ENCODE data around the gene SNORC. TPM values are rescaled to one million over a fixed set of nuclear protein-coding genes. Genes with fewer than 3 reads are reported as not detected.

Gene SNORC
- total RNA-seq, 5 donors from 2014 or later (not counting 1 experiment from before 2014, with no cell fraction given) = 0.96 to 4.1 (median 3.2) TPM

GRCh38 chr2:232875256-232876121 lies 5.4 kb downstream of the SNORC start:
- Mint-ChIP-seq H3K36me3 (peaks cover 2% of the 10 kb centered on the region), H3K27ac (no peak overlapping the region), H3K4me1 (peaks cover 0 to 9% (median 7%) of the 10 kb centered on the region in 3 donors), H3K27me3 (peaks cover 14 to 32% of the 10 kb centered on the region in 2 donors), H3K9me3 (no peaks in the 10 kb centered on the region), H3K4me3 (peak overlapping the region; percentile 45 to 64 (median 60))
- Histone ChIP-seq H3K36me3 (ENCODE audit: control insufficient read depth in 2 of 2, extremely low read depth in 1 of 2, insufficient read depth in 1 of 2, low read length in 1 of 2) (no peaks in the 10 kb centered on the region), H3K27ac (ENCODE audit: low read length) (no peak overlapping the region), H3K27me3 (replicated peaks in 1 of 2; ENCODE audit: control insufficient read depth in 2 of 2, extremely low read depth in 1 of 2, insufficient read depth in 2 of 2, low read length in 1 of 2) (peaks cover 0 to 52% of the 10 kb centered on the region in 2 experiments), H3K4me3 (ENCODE audit: control insufficient read depth in 1 of 2, extremely low read depth in 1 of 2, low read length in 1 of 2) (no peak overlapping the region), H3K4me1 (ENCODE audit: control insufficient read depth in 1 of 2, extremely low read depth in 1 of 2, insufficient read depth in 2 of 2, low read length in 2 of 2) (peaks cover 0 to 10% of the 10 kb centered on the region in 2 experiments), H3K9me3 (no peaks in the 10 kb centered on the region)
- ATAC-seq (replicated peaks in 1 of 4) (peak in 1 of 4 experiments; percentile 8), DNase-seq (no peak)
- ChIA-PET CTCF (no interaction called here), POLR2A (no interaction called here)
- WGBS (ENCODE audit: insufficient coverage) = 27% methylated on average over 22 of the region's 37 CpGs

- Mint-ChIP-seq H3K9me3 (no peaks in the 10 kb centered on the region), H3K4me3 (peak overlapping the region in 1 of 3 donors; percentile 64), H3K4me1 (peaks cover 0 to 9% (median 7%) of the 10 kb centered on the region in 3 donors), H3K36me3 (no peaks in the 10 kb centered on the region), H3K27ac (no peak overlapping the region), H3K27me3 (peaks cover 14 to 32% of the 10 kb centered on the region in 2 donors)
- Histone ChIP-seq H3K4me1 (ENCODE audit: control insufficient read depth in 1 of 2, extremely low read depth in 1 of 2, insufficient read depth in 2 of 2, low read length in 2 of 2) (peaks cover 0 to 10% of the 10 kb centered on the region in 2 experiments), H3K4me3 (ENCODE audit: control insufficient read depth in 1 of 2, extremely low read depth in 1 of 2, low read length in 1 of 2) (peak overlapping the region; percentile 26 to 64), H3K27ac (ENCODE audit: low read length) (no peak overlapping the region), H3K27me3 (replicated peaks in 1 of 2; ENCODE audit: control insufficient read depth in 2 of 2, extremely low read depth in 1 of 2, insufficient read depth in 2 of 2, low read length in 1 of 2) (peaks cover 0 to 52% of the 10 kb centered on the region in 2 experiments), H3K9me3 (no peaks in the 10 kb centered on the region), H3K36me3 (ENCODE audit: control insufficient read depth in 2 of 2, extremely low read depth in 1 of 2, insufficient read depth in 1 of 2, low read length in 1 of 2) (no peaks in the 10 kb centered on the region)
- POLR2A ChIA-PET = no interaction called here
- peak in 12 of 35 experiments; percentile 8 to 31 (median 13) for DNase-seq
- peak; percentile 53 to 63 (median 55) for ATAC-seq (replicated peaks in 1 of 4)
- CTCF ChIA-PET = no interaction called here
- under 1% methylated on average over 110 of the region's 119 CpGs for WGBS (ENCODE audit: insufficient coverage)
Observed at GRCh38 chr2:232876161-232876977, 6.3 kb downstream of the SNORC start.

DNA sequence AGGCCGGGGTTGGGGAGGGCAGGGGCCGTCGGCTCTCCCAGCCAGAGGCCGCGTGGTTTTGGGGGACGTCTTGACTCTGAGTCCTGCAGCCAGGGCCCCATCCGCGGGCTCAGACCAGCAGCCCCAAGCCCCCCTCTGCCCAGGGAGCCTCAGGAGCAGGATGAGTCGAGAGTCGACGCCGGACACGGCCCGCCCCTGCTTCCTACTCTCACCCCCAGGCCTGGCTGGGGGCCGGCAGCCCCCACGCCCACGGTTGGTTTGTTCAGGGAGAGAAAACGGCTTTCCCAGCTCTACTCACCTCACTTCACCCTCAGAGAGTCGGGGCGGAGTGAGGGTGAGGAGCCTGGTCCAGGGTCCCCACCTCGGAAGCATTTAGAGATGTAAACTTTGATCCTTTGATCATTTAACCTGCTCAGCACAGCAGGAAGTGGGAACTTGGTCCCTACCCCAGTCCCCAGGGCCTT lies 6.9 kb downstream of the SNORC start:
- CTCF ChIA-PET = no interaction called here
- Mint-ChIP-seq H3K9me3 (no peaks in the 10 kb centered on the region), H3K36me3 (no peaks in the 10 kb centered on the region), H3K27me3 (peaks cover 14 to 32% of the 10 kb centered on the region in 2 donors), H3K27ac (no peak overlapping the region), H3K4me1 (peaks cover 0 to 9% (median 7%) of the 10 kb centered on the region in 3 donors), H3K4me3 (peak overlapping the region in 2 of 3 donors; percentile 28 to 63)
- H3K4me3 ChIP-seq (ENCODE audit: control insufficient read depth in 1 of 2, extremely low read depth in 1 of 2, low read length in 1 of 2) = no peak overlapping the region
- peaks cover 0 to 47% of the 10 kb centered on the region in 2 experiments for H3K27me3 ChIP-seq (replicated peaks in 1 of 2; ENCODE audit: control insufficient read depth in 2 of 2, extremely low read depth in 1 of 2, insufficient read depth in 2 of 2, low read length in 1 of 2)
- peaks cover 0 to 10% of the 10 kb centered on the region in 2 experiments for H3K4me1 ChIP-seq (ENCODE audit: control insufficient read depth in 1 of 2, extremely low read depth in 1 of 2, insufficient read depth in 2 of 2, low read length in 2 of 2)
- DNase-seq = no peak
- H3K9me3 ChIP-seq = no peaks in the 10 kb centered on the region
- no peak overlapping the region for H3K27ac ChIP-seq (ENCODE audit: low read length)
- no peak for ATAC-seq (replicated peaks in 1 of 4)
- POLR2A ChIA-PET = no interaction called here
- WGBS (ENCODE audit: insufficient coverage) = 43% methylated on average over 13 of the region's 21 CpGs
- no peaks in the 10 kb centered on the region for H3K36me3 ChIP-seq (ENCODE audit: control insufficient read depth in 2 of 2, extremely low read depth in 1 of 2, insufficient read depth in 1 of 2, low read length in 1 of 2)

DNA sequence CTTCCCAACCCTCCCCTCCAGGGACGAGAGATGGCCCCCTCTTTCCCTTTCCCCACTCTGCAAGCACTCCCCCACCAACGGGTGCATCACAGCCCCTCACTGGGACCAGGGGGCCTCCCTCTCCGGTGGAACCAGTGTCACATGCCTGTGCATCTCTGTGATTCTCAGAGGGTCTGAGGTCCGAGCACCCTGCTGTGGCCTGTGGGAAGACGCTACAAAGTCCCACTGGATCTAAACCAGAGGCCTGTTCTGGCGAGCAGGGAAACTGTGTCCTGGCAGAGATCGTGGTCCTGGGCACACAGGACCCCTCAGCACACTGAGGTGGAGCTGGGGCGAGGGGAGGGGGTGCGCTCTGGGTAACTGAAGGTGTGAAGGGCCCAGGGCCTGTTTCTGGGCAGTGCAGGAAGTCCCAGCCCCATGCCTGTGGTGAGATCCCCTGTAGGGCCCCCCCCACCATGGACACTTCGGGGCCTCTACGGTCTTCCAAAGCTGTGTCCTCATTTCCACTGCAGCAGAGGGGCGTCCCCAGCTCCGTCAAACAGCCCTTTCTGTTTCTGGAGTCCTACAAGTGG lies 8.0 kb downstream of the SNORC start:
- 93% methylated on average over 9 of the region's 13 CpGs for WGBS (ENCODE audit: insufficient coverage)
- DNase-seq (no peak), ATAC-seq (replicated peaks in 1 of 4) (no peak)
- Mint-ChIP-seq H3K27ac (no peak overlapping the region), H3K27me3 (peaks cover 14 to 31% of the 10 kb centered on the region in 2 donors), H3K4me1 (peaks cover 0 to 9% (median 7%) of the 10 kb centered on the region in 3 donors), H3K36me3 (no peaks in the 10 kb centered on the region), H3K9me3 (no peaks in the 10 kb centered on the region), H3K4me3 (peak overlapping the region; percentile 37 to 63 (median 52))
- Histone ChIP-seq H3K36me3 (ENCODE audit: control insufficient read depth in 2 of 2, extremely low read depth in 1 of 2, insufficient read depth in 1 of 2, low read length in 1 of 2) (no peaks in the 10 kb centered on the region), H3K4me3 (ENCODE audit: control insufficient read depth in 1 of 2, extremely low read depth in 1 of 2, low read length in 1 of 2) (no peak overlapping the region), H3K4me1 (ENCODE audit: control insufficient read depth in 1 of 2, extremely low read depth in 1 of 2, insufficient read depth in 2 of 2, low read length in 2 of 2) (peaks cover 0 to 10% of the 10 kb centered on the region in 2 experiments), H3K27me3 (replicated peaks in 1 of 2; ENCODE audit: control insufficient read depth in 2 of 2, extremely low read depth in 1 of 2, insufficient read depth in 2 of 2, low read length in 1 of 2) (peaks cover 0 to 39% of the 10 kb centered on the region in 2 experiments), H3K9me3 (no peaks in the 10 kb centered on the region), H3K27ac (ENCODE audit: low read length) (no peak overlapping the region)
- POLR2A ChIA-PET = no interaction called here
- CTCF ChIA-PET = no interaction called here

DNA sequence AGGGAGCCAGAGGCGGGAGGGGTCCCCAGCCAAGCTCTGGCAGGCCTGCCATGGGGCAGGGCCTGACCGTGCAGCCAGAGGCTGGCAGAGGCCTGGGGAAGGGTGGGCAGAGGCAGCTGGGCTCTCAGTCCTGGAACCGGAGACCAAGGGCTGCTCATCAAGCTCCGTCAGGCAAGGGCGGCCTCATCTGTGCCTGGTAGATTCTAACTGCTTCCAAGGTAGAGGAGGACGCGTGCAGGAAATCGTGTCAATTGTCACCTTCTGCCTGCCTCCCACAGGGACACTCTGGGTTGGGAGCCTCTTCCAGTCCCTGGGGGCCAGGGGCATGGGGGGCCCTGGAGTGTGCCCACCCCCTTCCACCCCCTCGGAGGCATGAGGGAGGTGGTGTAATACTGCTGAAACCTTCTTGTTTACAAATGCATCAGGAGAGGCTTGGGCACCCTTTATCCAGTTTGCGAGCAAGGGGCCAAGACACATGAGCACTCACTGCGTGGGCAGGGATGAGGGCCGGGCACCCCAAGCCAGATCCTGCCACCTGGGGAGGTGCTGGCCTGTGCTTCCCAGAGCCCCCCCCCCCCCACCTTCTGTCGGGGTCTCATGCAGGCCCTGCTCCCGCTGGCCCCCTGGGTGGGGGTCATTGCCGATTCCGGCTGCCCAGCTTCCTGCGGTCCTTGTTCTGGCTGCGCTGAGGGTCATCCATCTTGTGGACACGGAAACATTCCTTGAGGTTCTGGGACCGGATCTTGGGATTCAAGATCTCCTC lies 9.0 kb downstream of the SNORC start:
- H3K27ac Mint-ChIP-seq = no peak overlapping the region
- no peak overlapping the region for H3K27ac ChIP-seq (ENCODE audit: low read length)
- H3K9me3 ChIP-seq = no peaks in the 10 kb centered on the region
- ChIA-PET CTCF (no interaction called here), POLR2A (no interaction called here)
- H3K9me3 Mint-ChIP-seq = no peaks in the 10 kb centered on the region
- H3K27me3 Mint-ChIP-seq = peaks cover 14 to 26% of the 10 kb centered on the region in 2 donors
- H3K27me3 ChIP-seq (replicated peaks in 1 of 2; ENCODE audit: control insufficient read depth in 2 of 2, extremely low read depth in 1 of 2, insufficient read depth in 2 of 2, low read length in 1 of 2) = peaks cover 0 to 32% of the 10 kb centered on the region in 2 experiments
- H3K4me1 ChIP-seq (ENCODE audit: control insufficient read depth in 1 of 2, extremely low read depth in 1 of 2, insufficient read depth in 2 of 2, low read length in 2 of 2) = peaks cover 0 to 10% of the 10 kb centered on the region in 2 experiments
- no peaks in the 10 kb centered on the region for H3K36me3 Mint-ChIP-seq
- H3K4me1 Mint-ChIP-seq = peaks cover 0 to 9% (median 7%) of the 10 kb centered on the region in 3 donors
- no peaks in the 10 kb centered on the region for H3K36me3 ChIP-seq (ENCODE audit: control insufficient read depth in 2 of 2, extremely low read depth in 1 of 2, insufficient read depth in 1 of 2, low read length in 1 of 2)
- DNase-seq = no peak
- no peak overlapping the region for H3K4me3 Mint-ChIP-seq
- no peak for ATAC-seq (replicated peaks in 1 of 4)
- WGBS (ENCODE audit: insufficient coverage) = 84% methylated on average over 17 of the region's 20 CpGs
- no peak overlapping the region for H3K4me3 ChIP-seq (ENCODE audit: control insufficient read depth in 1 of 2, extremely low read depth in 1 of 2, low read length in 1 of 2)

All from T-cell (primary cell).